ENCODE data around the gene MS4A4E. TPM values are rescaled to one million over a fixed set of nuclear protein-coding genes. Genes with fewer than 3 reads are reported as not detected.
A peak's percentile ranks its signal among the peaks of the same experiment; 100 is the strongest.
"Not testable (repeated sequence)": the region's sequence is repeated elsewhere in the genome, so short reads cannot be mapped to it uniquely, and the experiment has no call there.

The MS4A4E gene
- total and polyA plus RNA-seq, 12 donors: 0.26 to 3.0 (median 0.82) TPM; not detected in 3

DNA sequence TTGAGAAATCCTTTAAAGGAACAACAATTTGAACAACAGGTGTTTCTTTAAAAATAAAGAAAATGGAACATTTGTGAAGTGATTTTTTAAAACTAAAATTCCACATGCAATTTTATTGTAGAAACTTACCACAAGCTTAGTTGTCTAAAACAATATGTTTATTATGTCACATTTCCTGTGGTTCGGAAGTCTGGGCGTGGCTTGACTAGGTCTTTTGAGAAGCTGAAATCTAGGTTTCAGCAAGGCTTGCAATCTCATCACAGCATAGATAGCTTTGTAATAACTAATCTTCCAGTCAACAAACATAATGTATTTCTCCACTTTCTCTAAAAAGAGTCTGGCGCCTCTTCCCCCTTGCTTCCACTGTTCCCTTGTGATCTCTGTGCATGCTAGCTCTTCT is 87.0 kb downstream of the MS4A4E start:
- peak overlapping the region in 6 of 10 donors; percentile 5 to 60 (median 26) for H3K27ac ChIP-seq
- H3K4me3 ChIP-seq: no peak overlapping the region
- H3K9me3 ChIP-seq: peaks cover 0 to 6% (median 0%) of the 10 kb centered on the region in 11 donors
- H3K4me1 ChIP-seq: peaks cover 0 to 22% (median 8%) of the 10 kb centered on the region in 9 donors
- H3K36me3 ChIP-seq: no peaks in the 10 kb centered on the region
- no peaks in the 10 kb centered on the region for H3K27me3 ChIP-seq
- DNase-seq: no peak
- ATAC-seq: peak in 1 of 8 donors; percentile 56
- TF ChIP-seq, protein P1, sequence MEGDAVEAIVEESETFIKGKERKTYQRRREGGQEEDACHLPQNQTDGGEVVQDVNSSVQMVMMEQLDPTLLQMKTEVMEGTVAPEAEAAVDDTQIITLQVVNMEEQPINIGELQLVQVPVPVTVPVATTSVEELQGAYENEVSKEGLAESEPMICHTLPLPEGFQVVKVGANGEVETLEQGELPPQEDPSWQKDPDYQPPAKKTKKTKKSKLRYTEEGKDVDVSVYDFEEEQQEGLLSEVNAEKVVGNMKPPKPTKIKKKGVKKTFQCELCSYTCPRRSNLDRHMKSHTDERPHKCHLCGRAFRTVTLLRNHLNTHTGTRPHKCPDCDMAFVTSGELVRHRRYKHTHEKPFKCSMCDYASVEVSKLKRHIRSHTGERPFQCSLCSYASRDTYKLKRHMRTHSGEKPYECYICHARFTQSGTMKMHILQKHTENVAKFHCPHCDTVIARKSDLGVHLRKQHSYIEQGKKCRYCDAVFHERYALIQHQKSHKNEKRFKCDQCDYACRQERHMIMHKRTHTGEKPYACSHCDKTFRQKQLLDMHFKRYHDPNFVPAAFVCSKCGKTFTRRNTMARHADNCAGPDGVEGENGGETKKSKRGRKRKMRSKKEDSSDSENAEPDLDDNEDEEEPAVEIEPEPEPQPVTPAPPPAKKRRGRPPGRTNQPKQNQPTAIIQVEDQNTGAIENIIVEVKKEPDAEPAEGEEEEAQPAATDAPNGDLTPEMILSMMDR (IDR thresholded peaks at IDR 0.05): no peak
- 60 to 74% methylated on average over 3 of the region's 3 CpGs for WGBS, 2 donors
- intact Hi-C loops (cut with DNase I): no loop called here

DNA sequence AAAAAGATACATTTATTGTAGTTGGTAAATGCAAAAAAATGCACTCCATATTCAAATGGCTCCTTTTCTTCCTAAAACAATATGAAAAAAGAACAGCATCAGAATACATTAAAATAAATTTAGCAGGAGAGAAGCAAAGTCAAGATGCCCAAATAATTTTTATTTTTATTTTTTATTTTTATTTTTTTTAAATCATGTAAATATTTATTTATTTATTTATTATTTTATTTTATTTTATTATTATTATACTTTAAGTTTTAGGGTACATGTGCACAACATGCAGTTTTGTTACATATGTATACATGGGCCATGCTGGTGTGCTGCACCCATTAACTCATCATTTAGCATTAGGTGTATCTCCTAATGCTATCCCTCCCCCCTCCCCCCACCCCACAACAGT is 90.2 kb downstream of the MS4A4E start:
- H3K4me3 ChIP-seq; intact Hi-C loops (cut with DNase I): not testable (repeated sequence)

DNA sequence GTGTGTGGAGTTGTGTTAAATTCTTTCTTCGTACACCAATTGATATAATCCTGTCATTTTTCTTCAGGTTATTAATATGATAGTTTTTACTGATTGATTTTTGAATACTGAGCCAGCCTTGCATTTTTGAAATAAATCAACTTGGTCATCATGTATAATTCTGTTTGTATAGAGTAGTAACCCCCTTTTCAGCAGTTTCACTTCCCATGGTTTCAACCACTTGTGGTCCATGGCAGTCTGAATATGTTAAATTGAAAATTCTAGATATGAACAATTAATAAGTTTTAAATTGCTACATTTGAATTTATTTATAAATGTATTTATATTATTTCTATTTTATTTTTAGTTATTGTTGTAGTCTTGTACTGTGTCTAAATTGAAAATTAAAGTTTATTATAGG is 92.7 kb downstream of the MS4A4E start:
- H3K36me3 ChIP-seq: no peaks in the 10 kb centered on the region
- intact Hi-C loops (cut with DNase I): no loop called here
- no peak for DNase-seq
- WGBS, 2 donors: 74 to 75% methylated on average over 1 of the region's 1 CpG
- ATAC-seq: no peak
- TF ChIP-seq, protein P1 (IDR thresholded peaks at IDR 0.05): no peak
- H3K27me3 ChIP-seq: no peaks in the 10 kb centered on the region
- H3K4me3 ChIP-seq: no peak overlapping the region
- H3K9me3 ChIP-seq: no peaks in the 10 kb centered on the region
- H3K27ac ChIP-seq: no peak overlapping the region
- H3K4me1 ChIP-seq: no peaks in the 10 kb centered on the region

More for the DNA sequence above, 90.2 kb downstream of the MS4A4E start:
- not testable (repeated sequence) for ATAC-seq, H3K27ac ChIP-seq, H3K27me3 ChIP-seq, H3K36me3 ChIP-seq, H3K9me3 ChIP-seq, DNase-seq
- H3K4me1 ChIP-seq: peaks cover 0 to 10% (median 0%) of the 10 kb centered on the region in 9 donors

Small RNA genes within 50 kb of the gene (microRNA-seq; reads per million reads assigned to microRNA genes)
- 0.51 to 0.60 reads per million in 2 donors for gene MIR6503

Other genes starting within 250 kb of the MS4A4E start
- gene OOSP4B, start 226.0 kb downstream of the MS4A4E start, total RNA-seq: not detected
- not detected for gene OOSP4B, start 226.0 kb downstream of the MS4A4E start, polyA plus RNA-seq
- gene OOSP2, start 202.7 kb downstream of the MS4A4E start, total RNA-seq: not detected
- not detected for gene OOSP2, start 202.7 kb downstream of the MS4A4E start, polyA plus RNA-seq
- under 1 TPM in 1 of 10 donors, not detected in 9; 0.25 TPM for gene MS4A3, start 186.5 kb downstream of the MS4A4E start, total RNA-seq
- not detected for gene MS4A3, start 186.5 kb downstream of the MS4A4E start, polyA plus RNA-seq
- gene MS4A2, start 154.5 kb downstream of the MS4A4E start, total RNA-seq: under 1 TPM in 7 of 10 donors, not detected in 3; 0.20 to 0.79 (median 0.51) TPM
- under 1 TPM in 1 of 2 donors, not detected in 1; 0.06 TPM for gene MS4A2, start 154.5 kb downstream of the MS4A4E start, polyA plus RNA-seq
- gene MS4A6A, start 60.1 kb downstream of the MS4A4E start, total RNA-seq: 100 to 1,000 TPM in 1 of 10 donors, 10 to 100 TPM in 7, 1 to 10 TPM in 2; 7.9 to 168 (median 18.6) TPM
- gene MS4A6A, start 60.1 kb downstream of the MS4A4E start, polyA plus RNA-seq: 10 to 100 TPM; 21.5 to 25.6 TPM
- 10 to 100 TPM in 4 of 10 donors, 1 to 10 TPM in 6; 2.2 to 31.6 (median 6.9) TPM for gene MS4A4A, start 37.5 kb upstream of the MS4A4E start, total RNA-seq
- gene MS4A4A, start 37.5 kb upstream of the MS4A4E start, polyA plus RNA-seq: 1 to 10 TPM; 8.9 to 9.2 TPM
- under 1 TPM in 1 of 10 donors, not detected in 9; 0.62 TPM for gene MS4A6E, start 84.1 kb upstream of the MS4A4E start, total RNA-seq
- under 1 TPM in 1 of 2 donors, not detected in 1; 0.28 TPM for gene MS4A6E, start 84.1 kb upstream of the MS4A4E start, polyA plus RNA-seq
- 10 to 100 TPM in 5 of 10 donors, 1 to 10 TPM in 5; 3.6 to 23.9 (median 7.6) TPM for gene MS4A7, start 135.4 kb upstream of the MS4A4E start, total RNA-seq
- 1 to 10 TPM; 2.3 to 6.7 TPM for gene MS4A7, start 135.4 kb upstream of the MS4A4E start, polyA plus RNA-seq
- gene MS4A14, start 153.3 kb upstream of the MS4A4E start, total RNA-seq: 1 to 10 TPM in 1 of 10 donors, under 1 TPM in 7, not detected in 2; 0.11 to 1.6 (median 0.28) TPM
- 1 to 10 TPM in 1 of 2 donors, under 1 TPM in 1; 0.16 to 2.6 TPM for gene MS4A14, start 153.3 kb upstream of the MS4A4E start, polyA plus RNA-seq
- not detected for gene MS4A5, start 186.4 kb upstream of the MS4A4E start, total RNA-seq
- gene MS4A5, start 186.4 kb upstream of the MS4A4E start, polyA plus RNA-seq: not detected
- under 1 TPM in 3 of 10 donors, not detected in 7; 0.38 to 0.51 (median 0.42) TPM for gene MS4A1, start 212.7 kb upstream of the MS4A4E start, total RNA-seq
- under 1 TPM in 1 of 2 donors, not detected in 1; 0.17 TPM for gene MS4A1, start 212.7 kb upstream of the MS4A4E start, polyA plus RNA-seq
- under 1 TPM in 1 of 10 donors, not detected in 9; 0.36 TPM for gene MS4A12, start 249.6 kb upstream of the MS4A4E start, total RNA-seq
- not detected for gene MS4A12, start 249.6 kb upstream of the MS4A4E start, polyA plus RNA-seq